GM21717 (cell line): ENCODE data around the gene TUBGCP6.

Experiments used
- ATAC-seq: cut with Tn5 transposase; IDR thresholded peaks from one replicate; pipeline ENCODE4 v1.9.1; 2021; ENCODE audit warnings: mild to moderate bottlenecking, moderate library complexity; ENCODE audit not compliant: unreplicated experiment

The TUBGCP6 gene

DNA sequence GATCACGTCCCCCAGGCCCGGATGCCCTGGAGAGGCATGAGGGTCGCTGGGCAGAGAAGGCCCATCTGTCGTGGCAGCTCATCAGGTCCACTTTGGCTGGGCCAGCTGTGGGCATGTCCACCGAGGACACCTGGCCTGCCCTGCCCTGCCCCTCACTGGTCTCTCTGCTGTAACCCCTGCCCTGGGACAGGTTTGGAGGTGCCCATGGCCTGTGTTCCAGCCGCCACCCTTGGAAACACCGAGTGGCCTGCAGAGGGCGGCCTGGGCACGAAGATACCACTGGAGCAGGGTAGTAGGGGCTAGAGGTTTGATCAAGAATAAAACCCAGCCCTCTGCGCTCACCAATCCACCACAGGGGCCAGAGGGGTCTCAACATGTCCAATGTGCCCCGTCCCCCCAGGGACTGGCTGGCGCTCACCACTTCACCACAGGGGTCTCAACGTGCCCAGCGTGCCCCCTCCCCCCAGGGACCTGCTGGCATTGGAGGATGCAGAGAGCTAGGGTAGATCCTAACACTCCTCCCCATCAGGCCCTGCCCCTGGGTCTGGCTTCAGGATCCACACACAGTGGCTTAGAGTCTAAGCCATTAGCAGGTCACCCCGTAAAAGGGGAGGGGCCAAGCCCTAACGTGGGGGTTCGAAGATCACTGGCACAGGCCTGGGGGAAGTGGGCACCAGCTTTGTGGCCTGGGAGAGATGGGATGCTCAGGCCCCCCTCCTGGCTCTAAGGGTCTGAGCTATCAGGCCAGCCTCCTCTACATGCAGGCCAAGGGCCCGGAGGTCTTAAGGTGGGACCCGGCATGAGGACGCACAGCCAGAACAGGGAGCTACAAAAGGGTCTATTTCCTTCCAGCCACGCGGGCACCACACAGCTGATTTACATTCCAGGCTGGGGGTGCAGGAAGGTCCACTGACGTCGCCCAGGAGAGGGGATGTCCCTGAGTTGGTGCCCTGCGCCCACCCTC is 7.5 kb upstream of the TUBGCP6 start:
- no peak for ATAC-seq

DNA sequence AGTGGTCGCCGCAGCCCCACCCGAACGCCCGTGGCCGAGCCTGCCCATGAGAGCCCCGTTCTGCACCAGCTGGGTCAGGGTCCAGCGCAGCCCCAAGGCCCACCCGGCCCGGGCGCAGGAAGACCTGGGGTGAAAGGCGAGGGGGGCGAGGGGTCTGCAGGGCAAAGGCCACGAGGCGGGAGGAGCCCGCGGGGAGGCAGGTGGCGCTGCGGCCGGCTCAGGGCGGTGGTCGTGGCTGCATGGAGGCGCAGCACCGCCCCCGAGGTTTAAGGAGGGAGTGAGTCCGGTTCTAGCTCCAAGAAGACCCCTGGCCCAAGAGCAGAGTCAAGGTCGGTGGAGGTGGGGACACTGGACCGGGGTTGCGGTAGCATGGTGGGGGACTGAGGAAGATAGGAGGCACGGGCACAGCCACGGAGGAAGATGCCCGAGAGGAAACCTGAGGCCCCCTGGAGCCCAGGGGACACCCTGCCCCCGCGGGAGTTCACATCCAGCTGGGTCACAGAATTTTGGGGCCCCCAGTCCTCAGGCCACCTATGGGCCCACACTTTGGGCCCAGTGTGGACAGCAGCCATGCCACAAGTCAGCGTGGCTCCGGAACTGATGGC is 6.8 kb upstream of the TUBGCP6 start:
- ATAC-seq, result no peak

DNA sequence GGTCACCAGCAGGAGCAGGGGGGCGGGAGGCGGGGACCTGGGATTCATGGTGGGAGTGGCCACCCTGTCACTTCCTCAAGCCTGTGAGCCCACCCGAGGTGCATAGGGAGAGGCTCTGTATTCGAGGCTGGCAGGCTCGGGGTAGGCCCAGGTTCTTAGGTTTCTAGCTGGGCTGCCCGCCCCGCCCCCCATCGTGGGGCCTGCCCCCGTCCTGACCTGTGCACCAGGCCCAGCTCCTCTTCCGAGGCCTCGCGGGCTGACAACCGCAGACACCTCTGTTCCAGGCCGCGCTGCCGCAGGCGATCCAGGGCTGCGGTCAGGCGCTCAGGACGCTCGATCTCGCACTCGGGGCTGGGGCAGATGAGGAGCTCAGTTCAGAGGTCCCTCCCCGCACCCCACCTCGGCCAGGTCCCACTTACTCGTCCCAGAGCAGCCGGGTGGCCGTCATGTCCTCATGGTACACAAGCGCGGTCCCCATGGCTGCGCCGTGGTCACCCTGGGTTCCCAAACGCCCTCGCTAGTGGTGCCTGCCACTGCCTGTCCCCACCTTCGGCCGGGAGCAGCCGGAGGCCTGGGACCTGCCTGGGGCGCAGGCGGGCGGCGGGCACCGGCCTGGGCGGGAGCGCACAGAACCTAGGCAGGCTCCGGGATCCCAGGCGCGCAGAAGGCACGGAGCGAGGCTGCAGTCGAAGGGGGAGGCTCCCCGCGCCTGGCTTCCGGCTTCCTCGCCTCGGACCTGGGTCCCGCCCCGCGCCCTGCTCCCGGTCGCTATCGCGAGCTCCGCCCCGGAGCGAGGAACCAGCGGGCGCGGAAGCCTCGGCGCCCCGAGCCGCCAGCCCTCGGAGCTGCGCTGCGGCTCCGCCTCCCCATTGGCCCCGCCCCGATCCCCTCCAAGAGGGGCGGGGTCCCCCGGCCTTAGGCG is 6.0 kb upstream of the TUBGCP6 start, which contains the start of gene HDAC10:
Gene HDAC10, minus strand, starts transcription at position 711 of the 922 bp plus-strand sequence. Its CDS starts 233 bp downstream, at position 478.
- peak; percentile 32 for ATAC-seq

DNA sequence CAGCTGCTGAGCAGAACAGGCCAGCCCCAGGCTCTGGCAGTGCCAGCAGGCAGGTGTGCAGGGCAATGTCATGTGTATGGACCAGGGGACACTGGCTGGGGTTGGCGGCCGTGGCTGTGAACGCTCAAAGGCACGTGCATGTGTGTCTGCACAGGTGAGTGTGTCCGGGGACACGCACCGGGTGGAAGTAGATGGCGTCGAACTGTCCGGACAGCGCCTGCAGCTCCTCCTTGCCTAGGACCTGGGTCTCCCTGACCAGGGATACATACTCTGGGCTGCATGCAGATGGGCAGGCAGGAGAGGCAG is 5.4 kb upstream of the TUBGCP6 start:
- no peak for ATAC-seq

GRCh38 chr22:50249341-50250248 is 4.8 kb upstream of the TUBGCP6 start:
- ATAC-seq, result no peak

DNA sequence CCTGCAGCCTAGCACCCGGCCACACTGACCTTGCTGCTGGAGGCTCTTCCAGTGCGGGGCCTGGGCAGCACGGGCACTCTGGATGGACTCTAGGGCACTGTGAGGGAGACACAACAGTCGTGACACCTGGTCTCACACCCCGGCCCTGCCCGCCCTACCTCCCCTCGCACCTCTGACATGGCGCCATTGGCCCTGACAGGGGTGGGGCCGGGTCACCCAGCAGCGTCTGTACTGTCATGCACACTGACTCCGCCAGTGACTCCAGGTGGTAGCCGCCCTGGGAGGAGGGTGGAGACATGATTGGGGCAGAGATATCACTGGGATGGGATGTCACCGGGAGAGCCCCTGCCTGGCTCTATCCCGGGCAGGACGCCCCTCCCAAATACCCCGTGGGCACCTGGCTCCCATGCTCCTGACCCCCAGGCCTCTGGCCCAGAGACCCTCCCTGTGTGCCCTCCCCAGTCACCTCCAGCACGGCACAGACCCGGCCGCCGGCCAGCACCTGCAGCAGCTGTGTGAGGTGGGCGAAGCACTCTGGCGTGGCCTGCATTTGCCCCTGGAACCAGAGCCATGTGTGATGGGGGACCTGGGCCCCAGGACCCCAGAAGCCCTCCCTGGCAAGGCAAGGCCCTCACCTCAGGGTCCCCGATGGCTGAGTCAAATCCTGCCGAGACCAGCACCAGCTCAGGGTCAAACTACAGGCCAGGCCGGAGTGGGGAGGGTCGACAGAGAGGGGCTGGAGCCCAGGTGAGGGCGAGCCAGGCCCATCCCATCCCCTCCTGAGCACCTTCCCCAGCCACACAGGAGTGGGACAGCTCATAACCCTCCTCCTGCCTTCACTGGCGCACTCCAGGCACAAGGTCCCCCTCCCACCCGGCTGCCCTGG is 3.6 kb upstream of the TUBGCP6 start:
- no peak for ATAC-seq

GRCh38 chr22:50247748-50248147 is 2.9 kb upstream of the TUBGCP6 start:
- ATAC-seq, result no peak

- ATAC-seq, result no peak
These were observed 1.7 kb upstream of the TUBGCP6 start for GRCh38 chr22:50246242-50247175.

- ATAC-seq, result no peak
These were observed 620 bp upstream of the TUBGCP6 start for GRCh38 chr22:50245214-50246072.

DNA sequence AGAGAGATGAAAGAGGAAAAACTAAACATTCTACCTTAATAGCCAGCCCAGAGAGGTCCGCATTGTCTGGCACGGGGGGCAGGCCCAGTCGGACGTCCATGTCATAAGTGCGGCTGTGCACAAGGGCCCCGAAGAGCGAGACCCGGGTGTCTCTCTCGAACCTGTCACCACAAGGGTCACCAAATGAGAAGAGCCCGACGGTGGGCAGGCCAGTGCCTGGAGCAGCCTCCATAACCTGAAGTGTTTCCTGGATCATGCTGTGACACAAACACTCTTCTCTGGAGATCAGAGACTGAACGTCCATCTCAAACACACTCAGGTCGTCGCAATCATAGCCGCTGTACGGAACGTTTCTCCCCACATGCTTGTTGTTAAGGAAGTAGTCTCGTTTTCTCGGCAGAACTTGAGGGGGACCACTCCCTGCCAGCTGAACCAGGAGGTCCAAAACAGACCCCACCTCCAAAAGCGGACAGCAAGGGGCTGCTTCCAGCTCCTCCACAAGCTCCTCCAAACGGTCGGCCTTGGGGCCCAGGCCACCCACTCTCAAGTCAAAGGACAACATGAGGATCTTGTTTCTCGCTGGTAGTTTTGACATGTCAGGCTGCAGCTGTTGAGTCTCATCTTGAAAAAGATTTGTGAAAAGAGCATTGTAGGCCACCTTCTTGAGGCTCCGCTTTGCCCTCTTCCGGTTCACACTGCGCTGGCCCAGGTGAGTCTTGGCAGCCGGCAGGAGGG is 971 bp downstream of the TUBGCP6 start:
- no peak for ATAC-seq

- no peak for ATAC-seq
These were observed 2.3 kb downstream of the TUBGCP6 start for GRCh38 chr22:50242406-50242949.

DNA sequence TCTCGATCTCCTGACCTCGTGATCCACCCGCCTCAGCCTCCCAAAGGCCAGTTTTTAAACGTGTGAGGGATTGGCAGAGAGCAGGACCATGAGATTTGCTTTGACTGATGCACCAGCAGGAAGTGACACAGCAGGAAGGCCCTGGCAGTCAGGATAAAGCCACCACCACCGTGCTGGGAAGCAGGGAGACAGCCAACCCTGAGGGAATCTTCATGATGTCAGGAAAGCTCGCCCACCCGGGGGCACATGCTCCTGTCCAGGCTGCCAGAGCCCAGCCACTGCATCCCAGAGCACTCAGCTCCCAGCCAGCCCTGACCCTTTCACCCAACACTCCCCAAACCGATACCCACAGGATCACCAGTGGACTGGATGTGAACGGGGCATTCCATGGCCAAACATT is 6.1 kb downstream of the TUBGCP6 start:
- ATAC-seq, result no peak

- ATAC-seq, result no peak
These were observed 8.0 kb downstream of the TUBGCP6 start for GRCh38 chr22:50236731-50237409.

GRCh38 chr22:50233223-50233622 is 11.6 kb downstream of the TUBGCP6 start:
- no peak for ATAC-seq

- no peak for ATAC-seq
These were observed 12.2 kb downstream of the TUBGCP6 start for GRCh38 chr22:50232481-50233151.
